H9 (cell line): ENCODE results near the gene ROBO2. TPM values are rescaled to one million over a fixed set of nuclear protein-coding genes. Genes with fewer than 3 reads are reported as not detected.

Source experiments
- DNase-seq: peaks from one replicate; pipeline ENCODE4 v3.0.0-alpha.2; 2017
- H2AFZ ChIP-seq: one replicate; pipeline ENCODE4 v1.6.1; 2013; ENCODE audit warnings: mild to moderate bottlenecking, low read length, control low read depth, moderate library complexity
- H2AK5ac ChIP-seq: 2 replicates; pipeline ENCODE4 v1.6.1; 2013; ENCODE audit warnings: low read length, control low read depth, mixed read lengths; ENCODE audit not compliant: insufficient read length
- H2BK120ac ChIP-seq: one replicate; pipeline ENCODE4 v1.6.1; 2013; ENCODE audit warnings: low read depth, mild to moderate bottlenecking, low read length, control low read depth, inconsistent platforms; ENCODE audit not compliant: poor library complexity, severe bottlenecking
- H2BK12ac ChIP-seq: 2 replicates; pipeline ENCODE4 v1.6.1; 2013; ENCODE audit warnings: low read length, control low read depth, mixed read lengths, low read depth; ENCODE audit not compliant: insufficient read length
- H2BK15ac ChIP-seq: 2 replicates; pipeline ENCODE4 v1.6.1; 2013; ENCODE audit warnings: low read depth, low read length, control low read depth
- H2BK20ac ChIP-seq: one replicate; pipeline ENCODE4 v1.6.1; 2013; ENCODE audit warnings: low read depth, mild to moderate bottlenecking, low read length, control low read depth, inconsistent platforms; ENCODE audit not compliant: poor library complexity, severe bottlenecking
- H2BK5ac ChIP-seq: 2 replicates; pipeline ENCODE4 v1.6.1; 2013; ENCODE audit warnings: low read length, control low read depth, mixed read lengths; ENCODE audit not compliant: insufficient read length
- H3K14ac ChIP-seq: 2 replicates; pipeline ENCODE4 v1.6.1; 2013; ENCODE audit warnings: low read length, control low read depth; ENCODE audit not compliant: insufficient read depth
- H3K18ac ChIP-seq: 2 replicates; pipeline ENCODE4 v1.6.1; 2013; ENCODE audit warnings: low read depth, mild to moderate bottlenecking, mixed read lengths, low read length, control low read depth; ENCODE audit not compliant: insufficient read length
- H3K23ac ChIP-seq: 2 replicates; pipeline ENCODE4 v1.6.1; 2013; ENCODE audit warnings: low read length, control low read depth, mixed read lengths, low read depth; ENCODE audit not compliant: insufficient read length
- H3K23me2 ChIP-seq: 2 replicates; pipeline ENCODE4 v1.6.1; 2013; ENCODE audit warnings: low read depth, mild to moderate bottlenecking, mixed read lengths, low read length, control low read depth; ENCODE audit not compliant: insufficient read length, poor library complexity, severe bottlenecking
- H3K27ac ChIP-seq: 2 replicates; pipeline ENCODE4 v1.5.1; 2013; ENCODE audit warnings: low read length, control low read depth, mixed read lengths, low read depth; ENCODE audit not compliant: insufficient read length
- H3K27me3 ChIP-seq: 2 replicates; pipeline ENCODE4 v1.6.1; 2013; ENCODE audit warnings: low read length, control low read depth, inconsistent platforms; ENCODE audit not compliant: insufficient read depth
- H3K4ac ChIP-seq: 2 replicates; pipeline ENCODE4 v1.6.1; 2013; ENCODE audit warnings: low read depth, mild to moderate bottlenecking, control low read depth, inconsistent platforms, low read length, moderate library complexity
- H3K4me1 ChIP-seq: 2 replicates; pipeline ENCODE4 v1.6.1; 2013; ENCODE audit warnings: low read length, control low read depth, inconsistent platforms; ENCODE audit not compliant: insufficient read depth
- H3K4me2 ChIP-seq: 2 replicates; pipeline ENCODE4 v1.6.1; 2013; ENCODE audit warnings: low read length, control low read depth, mixed read lengths; ENCODE audit not compliant: insufficient read length, insufficient read depth
- H3K56ac ChIP-seq: 2 replicates; pipeline ENCODE4 v1.6.1; 2013; ENCODE audit warnings: low read depth, mild to moderate bottlenecking, mixed read lengths, low read length, control low read depth; ENCODE audit not compliant: insufficient read length
- H3K79me1 ChIP-seq: 2 replicates; pipeline ENCODE4 v1.6.1; 2013; ENCODE audit warnings: low read depth, mild to moderate bottlenecking, moderate library complexity, low read length, control low read depth, inconsistent platforms; ENCODE audit not compliant: insufficient read depth, poor library complexity, severe bottlenecking
- H3K79me2 ChIP-seq: 2 replicates; pipeline ENCODE4 v1.6.1; 2013; ENCODE audit warnings: low read length, control low read depth, inconsistent platforms; ENCODE audit not compliant: insufficient read depth
- H3K9ac ChIP-seq: 2 replicates; pipeline ENCODE4 v1.6.1; 2013; ENCODE audit warnings: low read length, control low read depth, mixed read lengths; ENCODE audit not compliant: insufficient read length; ENCODE audit errors: extremely low read depth
- H3K9me3 ChIP-seq: one replicate; pipeline ENCODE4 v1.6.1; 2013; ENCODE audit warnings: low read depth, low read length, inconsistent platforms; ENCODE audit not compliant: control insufficient read depth
- H3T11ph ChIP-seq: one replicate; pipeline ENCODE4 v1.6.1; 2013; ENCODE audit warnings: mild to moderate bottlenecking, low read length, control low read depth, inconsistent platforms
- H4K20me1 ChIP-seq: one replicate; pipeline ENCODE4 v1.6.1; 2013; ENCODE audit not compliant: control insufficient read depth, insufficient read length, insufficient read depth
- H4K5ac ChIP-seq: 2 replicates; pipeline ENCODE4 v1.6.1; 2013; ENCODE audit warnings: low read depth, mild to moderate bottlenecking, mixed read lengths, low read length, control low read depth; ENCODE audit not compliant: insufficient read length
- H4K8ac ChIP-seq: replicated peaks from 2 replicates; pipeline ENCODE4 v1.6.1; 2013; ENCODE audit warnings: low read length, control low read depth, mixed read lengths, low read depth; ENCODE audit not compliant: insufficient read length
- H4K91ac ChIP-seq: 2 replicates; pipeline ENCODE4 v1.6.1; 2013; ENCODE audit warnings: low read depth, mild to moderate bottlenecking, moderate library complexity, mixed read lengths, low read length, control low read depth; ENCODE audit not compliant: insufficient read length
- H3K27ac Mint-ChIP-seq, 3 experiments: 2 replicates in 2 of 3; 3 replicates in 1 of 3; pipeline ENCODE4 v1.8.0; 2020 to 2021; ENCODE audit warnings: mixed read lengths in 3 of 3, mild to moderate bottlenecking in 1 of 3, moderate library complexity in 1 of 3
- H3K27me3 Mint-ChIP-seq: 2 replicates; pipeline ENCODE4 v1.8.0; 2021; ENCODE audit warnings: low read depth, mild to moderate bottlenecking, moderate library complexity, mixed read lengths
- H3K36me3 Mint-ChIP-seq, 3 experiments: 2 replicates in 2 of 3; 3 replicates in 1 of 3; pipeline ENCODE4 v1.8.0; 2020 to 2021; ENCODE audit warnings: low read depth in 3 of 3, mixed read lengths in 3 of 3; ENCODE audit not compliant: insufficient read depth in 1 of 3
- H3K4me1 Mint-ChIP-seq, 2 experiments: 2 replicates each; pipeline ENCODE4 v1.8.0; 2020; ENCODE audit warnings: mixed read lengths in 2 of 2
- H3K4me3 Mint-ChIP-seq, 2 experiments: 2 replicates in 1 of 2; 3 replicates in 1 of 2; pipeline ENCODE4 v1.8.0; 2020 to 2021; ENCODE audit warnings: mild to moderate bottlenecking in 2 of 2, mixed read lengths in 2 of 2, moderate library complexity in 1 of 2
- H3K9me3 Mint-ChIP-seq, 2 experiments: 2 replicates in 1 of 2; 3 replicates in 1 of 2; pipeline ENCODE4 v1.8.0; 2020; ENCODE audit warnings: mild to moderate bottlenecking in 2 of 2, mixed read lengths in 2 of 2, moderate library complexity in 1 of 2
- CTCF ChIP-seq: fragments of 200-600 bp; sonication (generic); conservative IDR thresholded peaks from 3 replicates; pipeline ENCODE4 v1.8.0; 2021; ENCODE audit warnings: antibody characterized with exemption, mild to moderate bottlenecking
- WGBS: extraction: QIAGEN DNeasy Blood & Tissue Kit; methylation state at CpG from one replicate; pipeline ENCODE4 v1.1.7; 2013; ENCODE audit warnings: missing lambda C conversion rate, low lambda C conversion rate, mixed read lengths; ENCODE audit not compliant: insufficient read length; ENCODE audit errors: extremely low coverage; 5-methylcytosine and 5-hydroxymethylcytosine counted together
- total RNA-seq: library from RNA; stranded (reverse); gene quantifications from 2 replicates; pipeline ENCODE4 v1.2.1, GENCODE V29; 2021

The ROBO2 gene
- total RNA-seq, 1 experiment from 2014 or later: 2.3 TPM

GRCh38 chr3:77489216-77489615, 449.3 kb downstream of the ROBO2 start:
- no peak overlapping the region for H4K91ac ChIP-seq
- H3K9me3 ChIP-seq: no peaks in the 10 kb centered on the region
- H3K4ac ChIP-seq: no peak overlapping the region
- no peak overlapping the region for H3K56ac ChIP-seq
- Mint-ChIP-seq H3K36me3 (peaks cover 4 to 23% (median 15%) of the 10 kb centered on the region in 3 experiments), H3K9me3 (peaks cover 8 to 13% of the 10 kb centered on the region in 2 experiments), H3K4me1 (peaks cover 13 to 20% of the 10 kb centered on the region in 2 experiments), H3K27ac (no peak overlapping the region), H3K27me3 (no peaks in the 10 kb centered on the region), H3K4me3 (no peak overlapping the region)
- no peaks in the 10 kb centered on the region for H3K79me2 ChIP-seq
- H3K18ac ChIP-seq: no peak overlapping the region
- H2BK12ac ChIP-seq: no peak overlapping the region
- no peaks in the 10 kb centered on the region for H3K79me1 ChIP-seq
- H4K8ac ChIP-seq: no peak overlapping the region
- H3K4me2 ChIP-seq: no peak overlapping the region
- H3K27ac ChIP-seq: no peak overlapping the region
- H3T11ph ChIP-seq: no peak overlapping the region
- H3K27me3 ChIP-seq: no peaks in the 10 kb centered on the region
- H2AFZ ChIP-seq: no peak overlapping the region
- H4K5ac ChIP-seq: no peak overlapping the region
- no peak for DNase-seq
- no peak overlapping the region for H3K9ac ChIP-seq
- no peaks in the 10 kb centered on the region for H3K23me2 ChIP-seq
- no peak overlapping the region for H3K23ac ChIP-seq
- H2BK15ac ChIP-seq: no peak overlapping the region
- no peak overlapping the region for H2BK120ac ChIP-seq
- no peak overlapping the region for H2AK5ac ChIP-seq
- H2BK20ac ChIP-seq: no peak overlapping the region
- no peaks in the 10 kb centered on the region; the same call in 1 of the 2 replicates for H3K4me1 ChIP-seq
- H4K20me1 ChIP-seq: no peaks in the 10 kb centered on the region
- no CpG with 5 or more reads among the region's 1 CpG for WGBS
- H3K14ac ChIP-seq: no peak overlapping the region
- no peak for TF ChIP-seq CTCF
- no peak overlapping the region for H2BK5ac ChIP-seq
